Skin epidermis (tissue), 12 donors: ENCODE results near the gene NELL1.

ENCODE experiments used
- H3K27ac ChIP-seq, 21 experiments: fragments of 200-600 bp; sonication (generic) in 11 of 21; one replicate each; pipeline ENCODE4 v1.5.0; 2020; ENCODE audit warnings: mild to moderate bottlenecking in 3 of 21, inconsistent platforms in 2 of 21, moderate library complexity in 2 of 21
- H3K4me3 ChIP-seq, 7 experiments: fragments of 200-600 bp; sonication (generic) in 2 of 7; one replicate each; pipeline ENCODE4 v1.5.0; 2020; ENCODE audit warnings: inconsistent platforms in 2 of 7, mild to moderate bottlenecking in 2 of 7, moderate library complexity in 1 of 7

The NELL1 gene

GRCh38 chr11:20661445-20661844 is 7.9 kb upstream of the NELL1 start:
- H3K4me3 ChIP-seq, result no peak overlapping the region
- no peak overlapping the region for H3K27ac ChIP-seq

- Histone ChIP-seq H3K27ac (no peak overlapping the region), H3K4me3 (no peak overlapping the region)
Measured at GRCh38 chr11:20661850-20662249, 7.5 kb upstream of the NELL1 start.

- H3K4me3 ChIP-seq, result no peak overlapping the region
- H3K27ac ChIP-seq, result no peak overlapping the region
Measured at GRCh38 chr11:20668131-20668809, 1.1 kb upstream of the NELL1 start.

GRCh38 chr11:20669820-20670684 is 666 bp downstream of the NELL1 start:
- no peak overlapping the region for H3K27ac ChIP-seq
- peak overlapping the region in 2 of 7 experiments; percentile 11 to 20 for H3K4me3 ChIP-seq

GRCh38 chr11:20670932-20671403 is 1.6 kb downstream of the NELL1 start:
- H3K27ac ChIP-seq, result no peak overlapping the region
- H3K4me3 ChIP-seq, result no peak overlapping the region

- no peak overlapping the region for H3K4me3 ChIP-seq
- no peak overlapping the region for H3K27ac ChIP-seq
Measured at GRCh38 chr11:20671856-20672546, 2.6 kb downstream of the NELL1 start.

GRCh38 chr11:20672575-20672974 is 3.2 kb downstream of the NELL1 start:
- Histone ChIP-seq H3K4me3 (no peak overlapping the region), H3K27ac (no peak overlapping the region)

GRCh38 chr11:20676658-20677057 is 7.3 kb downstream of the NELL1 start:
- Histone ChIP-seq H3K27ac (no peak overlapping the region), H3K4me3 (no peak overlapping the region)

- H3K27ac ChIP-seq, result no peak overlapping the region
- H3K4me3 ChIP-seq, result no peak overlapping the region
Measured at GRCh38 chr11:20688761-20689160, 19.4 kb downstream of the NELL1 start.

GRCh38 chr11:20707876-20708275 is 38.5 kb downstream of the NELL1 start:
- Histone ChIP-seq H3K27ac (no peak overlapping the region), H3K4me3 (no peak overlapping the region)

GRCh38 chr11:20712912-20713311 is 43.5 kb downstream of the NELL1 start:
- H3K27ac ChIP-seq, result no peak overlapping the region
- H3K4me3 ChIP-seq, result no peak overlapping the region

- Histone ChIP-seq H3K4me3 (no peak overlapping the region), H3K27ac (no peak overlapping the region)
Measured at GRCh38 chr11:20715464-20715863, 46.1 kb downstream of the NELL1 start.

GRCh38 chr11:20715931-20716330 is 46.5 kb downstream of the NELL1 start:
- H3K4me3 ChIP-seq, result no peak overlapping the region
- no peak overlapping the region for H3K27ac ChIP-seq

- H3K4me3 ChIP-seq, result no peak overlapping the region
Measured at GRCh38 chr11:20719821-20720220, 50.4 kb downstream of the NELL1 start.

GRCh38 chr11:20723366-20723765 is 54.0 kb downstream of the NELL1 start:
- Histone ChIP-seq H3K4me3 (no peak overlapping the region), H3K27ac (no peak overlapping the region)

More at GRCh38 chr11:20719821-20720220, 50.4 kb downstream of the NELL1 start:
- H3K27ac ChIP-seq, result no peak overlapping the region

GRCh38 chr11:20729597-20730105 is 60.3 kb downstream of the NELL1 start:
- Histone ChIP-seq H3K4me3 (no peak overlapping the region), H3K27ac (no peak overlapping the region)

GRCh38 chr11:20731676-20732215 is 62.4 kb downstream of the NELL1 start:
- H3K4me3 ChIP-seq, result no peak overlapping the region
- no peak overlapping the region for H3K27ac ChIP-seq

- H3K27ac ChIP-seq, result no peak overlapping the region
- no peak overlapping the region for H3K4me3 ChIP-seq
Measured at GRCh38 chr11:20739107-20739506, 69.7 kb downstream of the NELL1 start.

- no peak overlapping the region for H3K4me3 ChIP-seq
Measured at GRCh38 chr11:20739577-20739976, 70.2 kb downstream of the NELL1 start.

GRCh38 chr11:20754933-20755332 is 85.5 kb downstream of the NELL1 start:
- no peak overlapping the region for H3K27ac ChIP-seq
- H3K4me3 ChIP-seq, result no peak overlapping the region

More at GRCh38 chr11:20739577-20739976, 70.2 kb downstream of the NELL1 start:
- H3K27ac ChIP-seq, result no peak overlapping the region
